Skeletal muscle tissue (tissue), 4 donors: ENCODE results near the gene C16orf54. TPM values are rescaled to one million over a fixed set of nuclear protein-coding genes. Genes with fewer than 3 reads are reported as not detected.
"Not testable (repeated sequence)": the region's sequence is repeated elsewhere in the genome, so short reads cannot be mapped to it uniquely, and the experiment has no call there.

ENCODE experiments used
- H3K27ac ChIP-seq: one replicate; pipeline ENCODE4 v1.7.0; 2013; ENCODE audit warnings: mild to moderate bottlenecking, low read depth, low read length, inconsistent platforms
- H3K27me3 ChIP-seq, 3 donors: one replicate each; pipeline ENCODE4 v1.7.0; 2013; ENCODE audit warnings: low read length in 3 of 3; ENCODE audit not compliant: control insufficient read depth in 3 of 3, insufficient read depth in 3 of 3
- H3K36me3 ChIP-seq, 3 donors: one replicate each; pipeline ENCODE4 v1.7.0; 2013; ENCODE audit warnings: low read length in 3 of 3; ENCODE audit not compliant: control insufficient read depth in 3 of 3, insufficient read depth in 3 of 3
- H3K4me1 ChIP-seq, 3 donors: one replicate each; pipeline ENCODE4 v1.7.0; 2013; ENCODE audit warnings: low read length in 3 of 3, mild to moderate bottlenecking in 3 of 3; ENCODE audit not compliant: control insufficient read depth in 3 of 3, insufficient read depth in 3 of 3
- H3K4me3 ChIP-seq, 3 donors: one replicate each; pipeline ENCODE4 v1.7.0; 2013; ENCODE audit warnings: low read length in 3 of 3
- H3K9ac ChIP-seq, 3 donors: one replicate each; pipeline ENCODE4 v1.7.0; 2013; ENCODE audit warnings: low read length in 3 of 3, mild to moderate bottlenecking in 3 of 3, moderate library complexity in 2 of 3, low read depth in 1 of 3
- H3K9me3 ChIP-seq, 3 donors: one replicate each; pipeline ENCODE4 v1.7.0; 2013; ENCODE audit warnings: low read length in 3 of 3; ENCODE audit not compliant: control insufficient read depth in 3 of 3
- total RNA-seq: library from RNA; depleted of rRNA; stranded (reverse); fragments of >200 nt; gene quantifications from one replicate; pipeline ENCODE4 v1.2.3, GENCODE V29; 2014
- donor health status: Osteomylitis.

Gene C16orf54, protein sequence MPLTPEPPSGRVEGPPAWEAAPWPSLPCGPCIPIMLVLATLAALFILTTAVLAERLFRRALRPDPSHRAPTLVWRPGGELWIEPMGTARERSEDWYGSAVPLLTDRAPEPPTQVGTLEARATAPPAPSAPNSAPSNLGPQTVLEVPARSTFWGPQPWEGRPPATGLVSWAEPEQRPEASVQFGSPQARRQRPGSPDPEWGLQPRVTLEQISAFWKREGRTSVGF
- total RNA-seq = 1.0 TPM

- no peak within 1 kb of the TSS for H3K9ac ChIP-seq
- peaks cover 0 to 6% (median 0%) of the 10 kb centered on the region in 3 donors for H3K27me3 ChIP-seq
- H3K9me3 ChIP-seq = no peaks in the 10 kb centered on the region
- H3K4me3 ChIP-seq = peak within 1 kb of the TSS in 1 of 3 donors; percentile 20
- H3K4me1 ChIP-seq = no peaks in the 10 kb centered on the region
- H3K36me3 ChIP-seq = no peaks in the 10 kb centered on the region
- no peak within 1 kb of the TSS for H3K27ac ChIP-seq
Measured at GRCh38 chr16:29745853-29746345, at the start of gene C16orf54. C16orf54 (minus strand) TSS chr16:29745990; CDS start chr16:29744951, 1,039 bp downstream.

DNA sequence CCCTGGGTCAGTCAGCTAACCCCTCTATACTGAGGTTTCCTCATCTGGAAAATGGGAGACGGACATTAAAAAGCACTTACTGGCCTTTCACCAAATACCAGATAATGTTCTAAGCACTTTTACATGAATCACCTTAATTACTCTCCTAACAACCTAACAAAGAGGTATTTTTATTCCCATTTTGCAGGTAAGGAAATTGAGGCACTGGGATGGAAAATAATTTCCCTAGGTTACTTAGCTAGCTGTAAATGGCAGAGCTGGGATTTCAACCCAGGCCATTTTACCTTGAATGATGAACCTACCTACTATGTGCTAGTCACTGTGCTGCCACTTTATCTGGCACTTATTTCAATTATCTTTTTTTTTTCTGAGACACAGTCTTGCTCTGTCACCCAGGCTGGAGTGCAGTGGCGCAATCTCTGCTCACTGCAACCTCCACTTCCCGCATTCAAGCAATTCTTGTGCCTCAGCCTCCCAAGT lies 48.5 kb upstream of the C16orf54 start:
- Histone ChIP-seq H3K9ac (no peak overlapping the region), H3K4me3 (no peak overlapping the region), H3K4me1 (peaks cover 15 to 25% (median 16%) of the 10 kb centered on the region in 3 donors), H3K27ac (no peak overlapping the region), H3K27me3 (no peaks in the 10 kb centered on the region), H3K36me3 (peaks cover 13 to 17% (median 17%) of the 10 kb centered on the region in 3 donors), H3K9me3 (no peaks in the 10 kb centered on the region)

DNA sequence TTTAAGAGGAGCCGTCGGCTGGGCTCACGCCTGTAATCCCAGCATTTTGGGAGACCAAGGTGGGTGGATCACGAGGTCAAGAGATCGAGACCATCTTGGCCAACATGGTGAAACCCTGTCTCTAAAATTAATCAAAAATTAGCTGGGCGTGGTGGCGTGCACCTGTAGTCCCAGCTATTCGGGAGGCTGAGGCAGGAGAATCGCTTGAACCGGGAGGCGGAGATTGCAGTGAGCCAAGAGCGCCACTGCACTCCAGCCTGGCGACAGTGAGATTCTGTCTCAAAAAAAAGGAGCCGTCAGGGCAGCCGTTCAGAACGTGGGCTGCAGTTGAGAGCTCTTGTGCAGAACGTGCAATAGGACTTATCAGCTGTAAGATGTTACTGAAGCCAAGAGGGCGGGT lies 47.4 kb upstream of the C16orf54 start:
- not testable (repeated sequence) for H3K27ac ChIP-seq, H3K36me3 ChIP-seq, H3K4me3 ChIP-seq, H3K27me3 ChIP-seq, H3K9ac ChIP-seq, H3K9me3 ChIP-seq
- peaks cover 15 to 25% (median 16%) of the 10 kb centered on the region in 3 donors for H3K4me1 ChIP-seq

DNA sequence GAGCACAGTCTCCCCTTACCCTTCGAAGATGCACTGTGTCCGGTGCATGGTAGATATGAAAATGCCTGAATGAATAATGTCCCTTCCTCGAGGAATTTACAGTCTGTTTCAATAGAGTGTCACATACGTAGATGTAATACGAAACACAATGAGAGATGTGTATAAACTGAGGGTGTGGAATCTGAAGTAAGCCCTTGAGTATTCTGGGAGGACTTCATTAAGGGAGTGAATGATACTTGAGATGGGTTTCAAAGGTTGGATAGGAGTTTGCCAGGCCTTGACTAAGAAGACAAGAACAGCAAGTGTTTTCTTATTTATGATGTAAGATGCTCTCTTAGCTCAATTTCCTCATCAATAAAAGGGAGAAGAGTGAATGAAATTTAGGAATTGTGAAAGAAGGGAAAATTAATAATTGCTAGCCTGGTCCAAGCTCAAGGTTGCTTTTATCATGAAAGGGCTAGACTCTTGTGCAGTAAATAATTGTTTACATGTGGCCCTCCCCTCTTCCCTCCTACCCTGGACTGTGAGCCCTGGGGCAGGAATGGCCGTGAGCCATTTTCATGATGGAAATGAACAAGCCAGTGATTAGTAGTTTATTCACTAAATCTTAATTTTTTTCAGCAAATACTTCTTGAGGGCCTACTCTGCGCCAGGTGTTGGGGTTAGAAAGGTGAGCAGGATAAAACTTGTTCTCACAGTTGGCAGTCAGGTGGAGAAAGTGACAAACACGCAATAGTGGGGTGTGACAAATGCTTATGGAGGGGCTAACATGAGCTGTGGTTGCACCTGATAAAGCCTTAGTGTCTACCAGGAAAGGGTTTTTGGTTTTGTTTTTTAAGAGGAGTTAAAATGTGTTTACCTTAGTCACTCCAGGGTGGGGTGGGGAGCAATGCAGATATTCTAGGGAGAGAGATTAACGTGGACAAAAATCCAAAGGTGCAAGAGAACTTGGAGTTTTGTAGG lies 46.3 kb upstream of the C16orf54 start:
- no peak overlapping the region for H3K9ac ChIP-seq
- H3K4me3 ChIP-seq = no peak overlapping the region
- H3K27ac ChIP-seq = no peak overlapping the region
- H3K4me1 ChIP-seq = peaks cover 15 to 25% (median 16%) of the 10 kb centered on the region in 3 donors
- H3K27me3 ChIP-seq = no peaks in the 10 kb centered on the region
- no peaks in the 10 kb centered on the region for H3K9me3 ChIP-seq
- H3K36me3 ChIP-seq = peaks cover 0 to 4% (median 3%) of the 10 kb centered on the region in 3 donors

DNA sequence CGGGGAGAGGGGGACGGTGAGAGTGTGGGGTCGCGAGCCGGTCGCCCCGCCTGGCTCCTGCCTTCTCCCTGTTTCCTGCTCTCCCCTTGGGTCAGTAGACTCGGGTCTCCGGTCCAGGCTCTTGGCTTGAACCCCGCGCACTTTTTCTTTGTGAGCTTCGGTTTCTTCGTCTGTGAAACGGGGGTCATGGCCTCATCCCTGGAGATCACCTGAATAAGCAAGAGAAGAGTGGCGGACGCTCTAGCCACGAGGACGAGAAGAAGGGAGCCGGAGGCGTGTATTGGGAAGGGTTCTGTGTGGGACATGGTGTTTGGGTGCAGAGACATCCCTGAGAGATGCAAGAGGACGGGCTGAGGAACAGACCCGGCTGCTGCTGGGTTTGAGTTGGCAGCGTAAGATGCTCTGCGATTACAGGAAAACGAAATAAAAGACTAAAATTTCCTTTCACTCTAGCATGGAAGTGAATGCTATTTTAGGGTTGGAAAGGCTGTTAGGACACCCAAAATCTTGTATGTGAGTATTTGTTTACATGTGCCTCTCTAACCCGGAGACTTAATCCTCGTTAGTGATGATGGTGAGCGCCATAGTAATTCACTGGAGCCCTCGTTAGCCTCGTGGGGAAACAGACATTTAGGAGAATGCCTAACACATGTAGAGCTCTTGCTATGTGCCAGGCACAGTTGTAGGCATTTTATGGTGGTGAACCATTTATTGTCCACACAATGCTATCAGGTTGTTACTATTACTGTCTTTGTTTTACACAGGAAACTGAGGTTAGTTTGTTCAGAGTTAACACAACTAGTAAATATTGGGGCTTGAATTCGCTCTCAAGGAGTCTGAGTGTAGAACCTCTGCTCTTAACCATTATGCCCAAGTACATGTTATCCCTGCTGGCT lies 45.4 kb upstream of the C16orf54 start:
- peaks cover 15 to 25% (median 16%) of the 10 kb centered on the region in 3 donors for H3K4me1 ChIP-seq
- H3K9me3 ChIP-seq = no peaks in the 10 kb centered on the region
- H3K36me3 ChIP-seq = no peaks in the 10 kb centered on the region
- peak overlapping the region; percentile 29 for H3K27ac ChIP-seq
- H3K9ac ChIP-seq = peak overlapping the region; percentile 66 to 83 (median 80)
- H3K27me3 ChIP-seq = no peaks in the 10 kb centered on the region
- peak overlapping the region; percentile 83 to 93 (median 88) for H3K4me3 ChIP-seq

- peak within 1 kb of the TSS; percentile 93 to 97 (median 96) for H3K4me3 ChIP-seq
- no peaks in the 10 kb centered on the region for H3K36me3 ChIP-seq
- peak within 1 kb of the TSS; percentile 88 to 100 (median 97) for H3K9ac ChIP-seq
- no peaks in the 10 kb centered on the region for H3K27me3 ChIP-seq
- no peaks in the 10 kb centered on the region for H3K9me3 ChIP-seq
- H3K27ac ChIP-seq = peak within 1 kb of the TSS; percentile 85
- peaks cover 15 to 25% (median 16%) of the 10 kb centered on the region in 3 donors for H3K4me1 ChIP-seq
Measured at GRCh38 chr16:29790183-29790948, 44.6 kb upstream of the C16orf54 start, which contains the start of gene KIF22. KIF22 (plus strand) TSS chr16:29790751; CDS start chr16:29790760, 9 bp downstream.

GRCh38 chr16:29789775-29790182 lies 44.0 kb upstream of the C16orf54 start:
- Histone ChIP-seq H3K4me3 (peak overlapping the region; percentile 93 to 97 (median 96)), H3K9ac (peak overlapping the region; percentile 88 to 100 (median 97)), H3K27ac (peak overlapping the region; percentile 85), H3K27me3 (no peaks in the 10 kb centered on the region), H3K9me3 (no peaks in the 10 kb centered on the region), H3K36me3 (no peaks in the 10 kb centered on the region), H3K4me1 (peaks cover 16 to 30% (median 18%) of the 10 kb centered on the region in 3 donors)

- H3K36me3 ChIP-seq, H3K9me3 ChIP-seq, H3K27ac ChIP-seq, H3K4me3 ChIP-seq, H3K9ac ChIP-seq, H3K27me3 ChIP-seq: not testable (repeated sequence)
- peaks cover 16 to 31% (median 18%) of the 10 kb centered on the region in 3 donors for H3K4me1 ChIP-seq
Measured at GRCh38 chr16:29787155-29787554, 41.4 kb upstream of the C16orf54 start.
